Kidney (tissue), 14 donors: ENCODE data around the gene IQCN. TPM values are rescaled to one million over a fixed set of nuclear protein-coding genes. Genes with fewer than 3 reads are reported as not detected.
A peak's percentile ranks its signal among the peaks of the same experiment; 100 is the strongest.

ENCODE experiments used
- DNase-seq, 5 donors: peaks; one replicate each; pipeline ENCODE4 v3.0.0-alpha.2; 2013 to 2020
- FAIRE-seq: peaks from 2 replicates; lab custom pipeline; 2012; peaks lifted over from hg19 to GRCh38; lab: Jason Lieb, UNC
- H3K27ac ChIP-seq, 2 donors: one replicate each; pipeline ENCODE4 v1.7.0; 2013; ENCODE audit warnings: low read depth in 2 of 2, low read length in 2 of 2, inconsistent platforms in 1 of 2
- H3K27me3 ChIP-seq: one replicate; pipeline ENCODE4 v1.7.1; 2013; ENCODE audit warnings: low read length, inconsistent platforms; ENCODE audit not compliant: control insufficient read depth, insufficient read depth
- H3K36me3 ChIP-seq, 3 donors: one replicate each; pipeline versions ENCODE4 v1.7.0 to v1.7.1; 2013; ENCODE audit warnings: low read length in 3 of 3, control low read depth in 1 of 3, inconsistent platforms in 1 of 3; ENCODE audit not compliant: insufficient read depth in 3 of 3, control insufficient read depth in 2 of 3
- H3K4me1 ChIP-seq, 3 donors: one replicate each; pipeline versions ENCODE4 v1.7.0 to v1.7.1; 2013; ENCODE audit warnings: low read length in 3 of 3, inconsistent platforms in 1 of 3, low read depth in 1 of 3; ENCODE audit not compliant: control insufficient read depth in 2 of 3, insufficient read depth in 2 of 3
- H3K4me3 ChIP-seq, 3 donors: one replicate each; pipeline versions ENCODE4 v1.7.0 to v1.8.1; 2013; ENCODE audit warnings: low read length in 3 of 3, control low read depth in 1 of 3, inconsistent platforms in 1 of 3
- H3K9ac ChIP-seq, 3 donors: one replicate each; pipeline versions ENCODE4 v1.7.0 to v1.7.1; 2013; ENCODE audit warnings: low read length in 3 of 3, control low read depth in 1 of 3, inconsistent platforms in 1 of 3
- H3K9me3 ChIP-seq, 3 donors: one replicate each; pipeline versions ENCODE4 v1.7.0 to v1.7.1; 2013; ENCODE audit warnings: low read length in 3 of 3, control low read depth in 1 of 3, inconsistent platforms in 1 of 3; ENCODE audit not compliant: control insufficient read depth in 2 of 3, insufficient read depth in 1 of 3
- CTCF ChIP-seq: IDR thresholded peaks from 3 replicates; pipeline ENCODE4 v1.5.1; 2012; ENCODE audit warnings: mild to moderate bottlenecking, moderate library complexity, borderline replicate concordance; ENCODE audit not compliant: insufficient read depth; ENCODE audit errors: extremely low read depth
- intact Hi-C: fragments of 100-400 bp; cut with DNase I; formaldehyde crosslinking; loops from one replicate; pipeline ENCODE4 v1.11.1; 2022
- polyA plus RNA-seq: library from polyadenylated mRNA; stranded (reverse); fragments of 350-450 nt; fragmentation: Illumina TruSeq; extraction: RNeasy Lipid Tissue Mini Kit (QIAGEN cat#74804); gene quantifications from one replicate; pipeline ENCODE4 v1.2.3, GENCODE V29; 2014; ENCODE audit warnings: low read depth, low replicate concordance; ENCODE audit not compliant: insufficient read depth
- total RNA-seq: library from RNA; stranded (reverse); fragmentation: NEBNext Ultra II Directional; extraction: Animal tissue kit (Norgen Biotek cat#: 25700); gene quantifications from one replicate; pipeline ENCODE4 v1.2.1, GENCODE V29; 2021
- donor health status: control.
- donor health status: control.
- donor health status: control.
- donor health status: control.
- donor health status: control.
- donor health status: DM: yes; HTN: yes; CAD: no.
- donor health status: Normal renal cell carcinoma (clear cell type).

Gene IQCN
- total and polyA plus RNA-seq, 2 donors from 2014 or later, result 0.82 to 6.3 TPM

GRCh38 chr19:18293642-18294466 lies 19.6 kb upstream of the IQCN start:
- Histone ChIP-seq H3K9me3 (no peaks in the 10 kb centered on the region), H3K4me1 (peaks cover 0 to 9% (median 8%) of the 10 kb centered on the region in 3 donors), H3K27ac (peak overlapping the region; percentile 98 to 100), H3K27me3 (no peaks in the 10 kb centered on the region), H3K9ac (peak overlapping the region in 2 of 3 donors; percentile 57 to 80), H3K36me3 (no peaks in the 10 kb centered on the region), H3K4me3 (peak overlapping the region in 1 of 3 donors; percentile 82)
- FAIRE-seq (no peak), DNase-seq (peak in 1 of 5 donors; percentile 55)
- TF ChIP-seq CTCF, result no peak
- intact Hi-C loops, result no loop called here

- TF ChIP-seq CTCF, result no peak
- peak; percentile 90 to 96 (median 94) for DNase-seq
- Histone ChIP-seq H3K27me3 (no peaks in the 10 kb centered on the region), H3K9ac (peak overlapping the region; percentile 57 to 95 (median 95)), H3K9me3 (no peaks in the 10 kb centered on the region), H3K27ac (peak overlapping the region; percentile 98 to 100), H3K36me3 (no peaks in the 10 kb centered on the region), H3K4me1 (peaks cover 0 to 9% (median 8%) of the 10 kb centered on the region in 3 donors), H3K4me3 (peak overlapping the region; percentile 73 to 85 (median 82))
- FAIRE-seq, result no peak
- intact Hi-C loops, result no loop called here
Observed at GRCh38 chr19:18292810-18293641, 18.8 kb upstream of the IQCN start.

- H3K27ac ChIP-seq, result peak overlapping the region; percentile 98 to 100
- H3K9ac ChIP-seq, result peak overlapping the region; percentile 57 to 95 (median 95)
- H3K27me3 ChIP-seq, result no peaks in the 10 kb centered on the region
- H3K4me3 ChIP-seq, result peak overlapping the region; percentile 73 to 85 (median 82)
- intact Hi-C loops, result no loop called here
- H3K36me3 ChIP-seq, result no peaks in the 10 kb centered on the region
- TF ChIP-seq CTCF, result no peak
- H3K4me1 ChIP-seq, result peaks cover 0 to 9% (median 8%) of the 10 kb centered on the region in 3 donors
- FAIRE-seq (no peak), DNase-seq (peak in 2 of 5 donors; percentile 54 to 62)
- H3K9me3 ChIP-seq, result no peaks in the 10 kb centered on the region
Observed at GRCh38 chr19:18292462-18292809, 18.2 kb upstream of the IQCN start.
